GM21447 (cell line): ENCODE data around the gene FCHO2.

Experiments
- ATAC-seq: cut with Tn5 transposase; IDR thresholded peaks from one replicate; pipeline ENCODE4 v1.9.1; 2021; ENCODE audit not compliant: unreplicated experiment

The FCHO2 gene

GRCh38 chr5:73106335-73106734, 150.5 kb downstream of the FCHO2 start:
- ATAC-seq = no peak

- no peak for ATAC-seq
Observed at GRCh38 chr5:73110190-73110589, 154.3 kb downstream of the FCHO2 start.

DNA sequence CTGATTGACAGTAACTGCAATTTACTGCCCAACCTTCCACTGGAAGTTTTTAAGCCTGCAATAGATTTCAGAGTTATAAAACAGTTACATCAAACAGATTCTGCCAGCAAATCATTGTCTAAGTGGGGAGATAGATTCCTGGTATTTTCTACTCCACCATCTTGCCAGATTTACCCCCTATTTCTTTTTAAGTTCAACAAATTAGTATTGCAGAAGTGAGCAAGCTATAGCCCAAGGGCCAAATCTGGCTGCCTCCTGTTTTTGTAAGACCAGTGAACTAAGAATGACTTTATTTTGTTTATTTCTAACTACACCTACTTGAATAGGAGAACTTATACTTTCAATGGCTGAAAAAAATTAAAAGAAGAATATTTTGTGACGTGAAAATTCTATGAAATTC, 155.7 kb downstream of the FCHO2 start:
- no peak for ATAC-seq

DNA sequence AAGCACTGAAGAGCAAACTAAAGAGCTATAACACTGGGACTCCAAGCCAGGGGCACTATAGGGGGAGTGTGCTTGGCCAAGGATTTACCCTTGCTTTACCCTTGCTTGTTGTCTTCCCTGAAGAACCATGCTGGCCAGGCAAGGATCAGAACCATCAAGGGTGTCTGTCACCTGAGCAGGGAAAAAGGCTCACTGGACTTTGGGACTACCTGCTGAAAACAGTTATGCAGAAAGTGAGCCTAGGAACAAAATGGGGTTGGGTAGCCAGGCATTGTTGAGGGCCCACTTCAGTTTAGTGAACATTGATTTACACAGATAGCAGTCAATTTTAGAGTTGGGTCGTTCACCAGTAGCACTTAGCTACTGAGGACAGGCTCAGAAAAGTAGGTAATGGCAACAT, 156.5 kb downstream of the FCHO2 start:
- ATAC-seq = no peak

GRCh38 chr5:73114044-73114688, 158.3 kb downstream of the FCHO2 start:
- ATAC-seq = no peak

DNA sequence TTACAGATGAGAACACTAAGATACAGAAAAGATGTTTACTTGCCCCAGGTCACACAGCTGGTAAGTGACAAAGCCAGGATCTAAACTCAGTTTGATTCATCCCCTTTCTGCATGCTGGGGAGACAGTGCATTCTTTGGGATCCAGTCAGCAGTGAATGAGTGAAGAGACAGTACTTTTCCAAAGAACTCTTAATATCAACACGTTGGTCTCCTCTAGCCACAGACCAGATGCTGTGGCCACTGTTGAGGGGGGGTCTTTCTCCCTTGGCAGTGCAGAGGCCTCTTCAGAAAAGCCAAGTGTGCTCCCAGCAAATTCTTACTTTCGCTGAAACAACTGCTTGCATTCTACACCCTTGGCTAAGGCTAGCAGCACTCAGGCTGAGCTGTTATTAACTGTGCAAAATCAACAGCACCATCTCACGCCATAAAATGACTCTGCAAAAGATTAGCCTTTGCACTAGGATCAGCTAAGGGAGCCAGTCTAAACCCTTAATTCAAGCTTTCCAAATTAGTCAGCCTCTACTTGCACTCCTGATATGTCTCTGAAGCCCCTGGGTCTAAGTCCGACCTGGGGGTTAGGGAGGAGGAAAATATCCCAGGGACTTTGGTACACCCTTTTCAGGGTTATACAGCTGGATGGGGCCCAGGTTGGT, 159.7 kb downstream of the FCHO2 start:
- no peak for ATAC-seq

- no peak for ATAC-seq
Observed at GRCh38 chr5:73116506-73116905, 160.7 kb downstream of the FCHO2 start.

DNA sequence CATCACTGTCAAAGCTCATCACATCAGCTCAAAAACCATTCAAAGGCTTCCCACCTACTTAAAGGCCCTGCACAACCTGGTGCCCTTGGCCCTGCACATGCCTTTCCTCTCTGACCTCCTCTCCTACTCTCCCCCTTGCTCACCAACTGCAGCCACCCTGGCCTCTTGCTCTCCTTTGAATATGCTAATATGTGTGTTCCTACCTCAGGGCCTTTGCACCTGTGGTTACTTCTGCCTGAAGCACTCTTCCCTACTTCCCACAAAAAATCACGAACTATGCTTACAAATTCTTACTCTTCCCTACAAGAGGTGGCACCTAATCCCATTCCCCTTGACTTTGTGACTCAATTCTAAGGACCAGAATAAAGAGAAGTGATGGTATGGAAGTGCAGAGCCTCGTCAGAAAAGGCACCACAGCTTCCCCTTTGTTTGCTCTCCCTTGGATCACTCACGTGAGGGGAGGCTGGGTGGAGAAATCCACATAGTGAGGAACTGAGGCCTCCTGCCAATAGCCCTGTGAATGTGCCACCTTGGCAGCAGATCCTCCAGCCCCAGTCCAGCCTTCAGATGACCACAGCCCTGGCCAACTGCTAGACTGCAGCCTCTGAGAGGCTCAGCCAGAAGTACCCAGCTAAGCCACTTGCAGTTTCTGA, 161.4 kb downstream of the FCHO2 start:
- ATAC-seq = no peak

GRCh38 chr5:73118391-73118973, 162.6 kb downstream of the FCHO2 start:
- ATAC-seq = no peak

GRCh38 chr5:73119451-73120157, 163.8 kb downstream of the FCHO2 start:
- no peak for ATAC-seq

DNA sequence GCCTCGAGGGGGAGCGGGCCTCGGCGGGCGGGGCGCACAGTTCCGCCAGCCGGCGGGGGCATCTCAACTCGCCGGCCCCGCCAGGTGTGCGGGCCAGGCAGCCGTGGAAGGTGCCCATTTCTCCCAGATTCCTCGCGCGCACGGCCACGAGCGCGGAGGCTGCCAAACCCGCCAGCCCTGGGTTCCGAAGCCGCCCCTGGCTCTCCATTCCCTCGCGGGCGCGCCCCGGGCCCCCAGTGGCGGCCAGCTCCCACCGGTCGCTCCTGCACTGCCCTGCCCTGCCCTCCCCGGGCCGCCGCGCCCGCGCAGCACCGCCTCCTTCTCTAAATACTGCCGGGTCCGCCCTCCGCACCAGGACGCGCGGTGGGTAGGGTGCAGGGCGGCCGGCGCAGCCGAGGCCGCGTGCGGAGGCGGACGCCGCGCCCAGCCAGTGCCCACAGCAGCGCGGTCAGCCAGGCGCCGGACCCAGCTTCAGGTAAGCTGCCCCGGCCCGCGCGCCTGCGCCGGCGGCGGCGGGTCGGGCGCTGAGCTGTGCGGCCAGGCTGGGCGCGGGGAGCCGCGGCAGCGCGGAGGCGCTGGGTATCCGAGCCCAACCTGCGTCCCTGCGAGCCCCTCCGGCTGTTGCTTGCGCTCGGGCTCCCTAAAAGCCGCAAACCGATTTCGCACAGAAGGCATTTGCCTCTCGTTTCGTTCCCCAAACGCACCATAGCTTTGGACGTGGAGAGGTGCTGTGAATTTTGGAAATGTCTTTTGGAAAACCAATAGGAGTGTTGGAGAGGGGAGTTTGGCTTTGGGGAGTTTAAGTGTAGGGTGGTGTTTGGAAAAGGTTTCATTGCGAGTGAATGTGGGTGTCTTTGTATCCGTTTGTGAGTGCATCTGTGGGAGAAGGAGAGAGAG, 164.6 kb downstream of the FCHO2 start, which contains the start of gene TMEM171:
Gene TMEM171 (plus strand): TSS at position 354 of the 897 bp plus-strand sequence. CDS start 2,799 bp downstream, outside the sequence.
- ATAC-seq = no peak

DNA sequence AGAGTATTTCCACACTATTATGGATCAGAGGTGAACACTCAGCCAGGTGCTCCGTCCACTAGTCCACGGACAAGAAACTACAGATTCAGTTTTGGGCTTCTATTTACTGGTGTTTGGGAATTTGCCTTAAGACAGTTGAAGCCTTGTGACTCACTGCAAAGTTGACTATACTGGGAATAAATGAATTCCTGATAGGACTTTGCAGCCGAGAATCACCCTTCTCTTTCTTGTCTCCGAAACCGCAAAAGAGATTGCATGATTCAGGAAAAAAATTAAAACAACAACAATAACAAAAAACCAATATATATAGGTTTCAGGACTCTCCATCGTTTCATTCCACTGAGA, 165.2 kb downstream of the FCHO2 start:
- ATAC-seq = no peak

DNA sequence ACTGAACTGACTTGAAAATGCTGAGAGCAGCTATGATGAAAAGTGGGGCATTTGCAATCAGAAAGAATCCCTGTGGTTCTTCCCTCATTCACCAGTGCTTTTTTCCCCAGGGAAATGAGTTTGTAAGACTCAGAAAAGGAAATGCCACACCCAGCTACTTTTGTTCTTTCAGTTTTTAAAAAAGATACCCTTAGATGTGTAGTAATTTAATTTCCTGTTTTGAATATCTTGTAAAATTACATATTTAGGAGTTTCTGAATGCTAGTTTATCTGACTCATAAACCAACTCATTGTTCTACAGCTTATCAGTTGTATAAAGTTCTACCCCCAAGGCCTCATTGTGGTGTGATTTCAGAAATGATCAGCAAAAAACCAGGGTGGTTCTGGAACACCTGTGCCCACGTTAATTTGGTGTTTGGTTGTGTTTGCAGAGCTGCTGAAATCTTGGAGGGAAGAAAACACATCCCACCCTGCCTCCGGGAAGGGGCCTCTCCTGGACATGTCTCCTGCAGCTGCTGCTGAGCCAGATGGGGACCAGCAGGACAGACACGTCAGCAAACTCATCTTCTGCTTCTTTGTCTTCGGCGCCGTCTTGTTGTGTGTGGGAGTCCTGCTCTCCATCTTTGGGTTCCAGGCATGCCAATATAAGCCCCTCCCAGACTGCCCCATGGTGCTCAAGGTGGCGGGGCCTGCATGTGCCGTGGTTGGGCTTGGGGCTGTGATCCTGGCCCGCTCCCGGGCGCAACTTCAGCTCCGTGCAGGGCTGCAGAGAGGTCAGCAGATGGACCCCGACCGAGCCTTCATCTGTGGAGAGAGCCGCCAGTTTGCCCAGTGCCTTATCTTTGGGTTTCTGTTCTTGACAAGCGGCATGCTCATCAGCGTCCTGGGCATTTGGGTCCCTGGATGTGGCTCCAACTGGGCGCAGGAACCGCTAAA, 167.3 kb downstream of the FCHO2 start:
- ATAC-seq = no peak

GRCh38 chr5:73125289-73125688, 169.4 kb downstream of the FCHO2 start:
- ATAC-seq = no peak

DNA sequence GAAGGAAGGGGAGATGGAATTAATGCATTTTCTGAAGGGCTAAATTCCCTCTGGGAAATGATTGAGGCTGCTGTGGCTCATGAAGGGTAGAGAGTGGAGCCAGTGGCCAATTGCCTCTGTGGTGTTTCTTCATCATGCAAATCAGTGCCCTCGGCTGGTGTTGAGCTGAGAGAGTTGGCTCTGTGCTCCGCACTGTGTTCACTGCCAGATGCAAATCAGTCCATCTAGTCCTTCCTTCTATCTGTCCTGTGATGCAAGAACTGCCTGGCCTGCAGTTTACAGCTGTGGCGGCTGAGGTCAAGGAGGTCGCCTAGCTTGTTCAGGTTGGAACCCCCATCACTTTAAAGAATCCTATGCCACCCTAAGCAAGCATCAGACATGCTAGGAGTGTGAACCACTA, 170.5 kb downstream of the FCHO2 start:
- no peak for ATAC-seq

- no peak for ATAC-seq
Observed at GRCh38 chr5:73126957-73127356, 171.1 kb downstream of the FCHO2 start.

DNA sequence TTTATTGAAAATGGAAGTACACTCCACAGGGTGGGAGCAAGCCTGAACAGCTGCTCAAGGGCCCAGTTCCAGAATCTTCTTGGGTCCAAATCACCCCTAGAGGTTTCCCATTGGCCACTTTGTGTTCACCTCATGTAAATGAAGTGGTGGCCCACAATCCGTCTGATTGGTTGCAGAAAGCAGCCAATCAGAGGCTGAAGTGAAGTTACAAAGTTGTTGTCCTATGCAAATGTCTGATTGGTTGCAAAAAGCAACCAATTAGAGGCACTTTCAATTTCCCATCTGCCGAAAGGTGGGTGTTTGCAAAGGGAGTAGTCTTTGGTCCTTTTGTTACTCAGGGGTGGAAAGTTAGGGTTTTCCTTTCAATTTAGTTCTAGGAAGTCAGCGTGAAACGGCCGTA, 173.3 kb downstream of the FCHO2 start:
- ATAC-seq = no peak

- ATAC-seq = no peak
Observed at GRCh38 chr5:73130811-73131210, 175.0 kb downstream of the FCHO2 start.

DNA sequence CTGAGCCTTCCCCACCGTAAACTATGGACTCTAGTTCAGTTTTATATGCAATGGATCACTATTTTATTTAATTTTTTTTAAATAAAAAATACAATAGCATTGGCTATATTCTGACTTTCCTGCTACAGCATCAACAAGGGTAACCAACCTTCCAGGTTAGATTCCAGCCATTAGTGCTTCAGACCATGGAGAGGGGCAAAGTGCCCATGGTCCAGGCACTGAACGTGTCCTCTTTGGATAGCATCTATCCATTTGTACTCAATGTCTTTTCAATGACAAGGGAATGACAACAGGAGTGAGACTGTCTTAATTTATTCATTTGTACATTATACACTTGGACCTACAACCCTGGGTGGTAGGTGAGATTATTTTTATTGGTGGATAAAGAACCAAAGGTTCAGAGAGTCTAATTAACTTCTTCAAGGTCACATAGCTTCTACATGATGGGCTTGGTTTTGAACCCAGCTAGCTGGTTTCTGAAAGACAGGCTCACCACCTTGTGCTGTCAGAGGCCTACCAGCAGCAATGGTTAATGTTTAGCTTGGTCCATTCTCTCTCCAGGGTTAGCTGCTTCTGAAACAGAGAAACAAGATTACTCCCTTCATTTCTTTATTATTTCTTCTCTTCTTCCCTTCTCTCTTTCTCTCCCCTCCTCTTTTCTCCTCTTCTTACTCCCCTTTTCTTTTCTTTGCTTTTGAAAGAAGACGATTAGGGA, 176.0 kb downstream of the FCHO2 start:
- ATAC-seq = no peak
